H1 (cell line): ENCODE results near the gene PRKRIP1. TPM values are rescaled to one million over a fixed set of nuclear protein-coding genes. Genes with fewer than 3 reads are reported as not detected.

Source experiments
- CTCF ChIA-PET: fragments of 300-600 bp; sonication (Branson Sonifier 250); formaldehyde crosslinking; loops from one replicate; lab custom pipeline; 2021; ENCODE audit not compliant: partially characterized antibody; lab: Charles Lee
- POLR2A ChIA-PET: fragments of 300-600 bp; sonication (Branson Sonifier 250); formaldehyde crosslinking; loops from one replicate; lab custom pipeline; 2021; ENCODE audit warnings: inconsistent platforms; ENCODE audit not compliant: partially characterized antibody; lab: Charles Lee
- DNase-seq, 2 experiments: peaks; one replicate each; pipeline versions ENCODE4 v3.0.0 to v3.0.0-alpha.2; 2010 to 2022; ENCODE audit warnings: low spot score in 2 of 2, low read depth in 1 of 2, mixed read lengths in 1 of 2
- FAIRE-seq: peaks from 2 replicates; lab custom pipeline; 2011; peaks lifted over from hg19 to GRCh38; lab: Jason Lieb, UNC
- H2AFZ ChIP-seq: 2 replicates; pipeline ENCODE4 v1.8.1; 2012; ENCODE audit warnings: low read length, inconsistent platforms
- H2AK5ac ChIP-seq: 2 replicates; pipeline ENCODE4 v1.6.1; 2013; ENCODE audit warnings: low read depth, low read length
- H2BK120ac ChIP-seq: replicated peaks from 2 replicates; pipeline ENCODE3; 2013; ENCODE audit warnings: low read depth, low read length, inconsistent platforms
- H2BK12ac ChIP-seq: 2 replicates; pipeline ENCODE4 v1.6.1; 2013; ENCODE audit warnings: low read depth, low read length
- H2BK15ac ChIP-seq: 2 replicates; pipeline ENCODE4 v1.6.1; 2013; ENCODE audit warnings: low read length
- H2BK20ac ChIP-seq: 2 replicates; pipeline ENCODE4 v1.6.1; 2013; ENCODE audit warnings: low read length
- H2BK5ac ChIP-seq: 2 replicates; pipeline ENCODE4 v1.6.1; 2013; ENCODE audit warnings: low read depth, low read length
- H3K14ac ChIP-seq: 2 replicates; pipeline ENCODE4 v1.6.1; 2013; ENCODE audit warnings: inconsistent platforms; ENCODE audit not compliant: insufficient read length
- H3K18ac ChIP-seq: 2 replicates; pipeline ENCODE4 v1.6.1; 2013; ENCODE audit warnings: low read length; ENCODE audit errors: extremely low read depth
- H3K23ac ChIP-seq: 2 replicates; pipeline ENCODE4 v1.6.1; 2013; ENCODE audit warnings: inconsistent platforms; ENCODE audit not compliant: insufficient read length
- H3K23me2 ChIP-seq: 2 replicates; pipeline ENCODE4 v1.6.1; 2013; ENCODE audit warnings: low read depth, low read length
- H3K27ac ChIP-seq: 2 replicates; pipeline ENCODE4 v1.6.1; 2011; ENCODE audit warnings: low read depth, low read length, inconsistent platforms
- H3K27me3 ChIP-seq, 4 experiments: replicated peaks in 1 of 4; 1 replicate in 1 of 4; 2 replicates in 3 of 4; pipeline versions ENCODE4 v1.6.1 to v1.8.1; 2011 to 2013; ENCODE audit warnings: low read length in 3 of 4, mild to moderate bottlenecking in 3 of 4, inconsistent platforms in 2 of 4, mixed read lengths in 2 of 4, moderate library complexity in 1 of 4; ENCODE audit not compliant: control insufficient read depth in 3 of 4, insufficient read depth in 3 of 4; ENCODE audit errors: extremely low read depth in 1 of 4
- H3K36me3 ChIP-seq, 4 experiments: 2 replicates each; pipeline versions ENCODE4 v1.6.1 to v1.8.1; 2011 to 2013; ENCODE audit warnings: mild to moderate bottlenecking in 4 of 4, low read length in 3 of 4, moderate library complexity in 2 of 4, control low read depth in 1 of 4, inconsistent platforms in 1 of 4; ENCODE audit not compliant: insufficient read depth in 4 of 4, control insufficient read depth in 2 of 4
- H3K4ac ChIP-seq: replicated peaks from 2 replicates; pipeline ENCODE3; 2013; ENCODE audit warnings: low read length, low read depth, mixed read lengths, inconsistent platforms; ENCODE audit not compliant: insufficient read length
- H3K4me1 ChIP-seq, 4 experiments: replicated peaks in 1 of 4; 1 replicate in 1 of 4; 2 replicates in 3 of 4; pipeline versions ENCODE4 v1.6.1 to v1.8.1; 2011 to 2013; ENCODE audit warnings: low read length in 3 of 4, inconsistent platforms in 2 of 4, mixed read lengths in 1 of 4; ENCODE audit not compliant: insufficient read depth in 4 of 4, control insufficient read depth in 3 of 4
- H3K4me2 ChIP-seq, 2 experiments: 2 replicates each; pipeline versions ENCODE4 v1.6.1 to v1.8.1; 2011 to 2013; ENCODE audit warnings: low read depth in 2 of 2, low read length in 2 of 2, control low read depth in 1 of 2, inconsistent platforms in 1 of 2, mild to moderate bottlenecking in 1 of 2; ENCODE audit not compliant: insufficient read depth in 1 of 2
- H3K4me3 ChIP-seq, 4 experiments: fragments of 200-600, 300-600 bp in 1 of 4; sonication (generic), shearing (Covaris generic), sonication (Bioruptor Twin) in 1 of 4; 2 replicates each; pipeline versions ENCODE4 v1.5.1 to v1.8.1; 2011 to 2016; ENCODE audit warnings: low read length in 4 of 4, low read depth in 3 of 4, control low read depth in 2 of 4, inconsistent platforms in 2 of 4, mild to moderate bottlenecking in 2 of 4, mixed read lengths in 1 of 4, moderate library complexity in 1 of 4; ENCODE audit not compliant: insufficient read depth in 2 of 4; ENCODE audit errors: extremely low read depth in 1 of 4
- H3K56ac ChIP-seq: replicated peaks from 2 replicates; pipeline ENCODE3; 2013; ENCODE audit warnings: low read depth, mild to moderate bottlenecking, mixed read lengths, low read length, inconsistent platforms; ENCODE audit not compliant: insufficient read length
- H3K79me1 ChIP-seq: 2 replicates; pipeline ENCODE4 v1.6.1; 2013; ENCODE audit warnings: low read depth, low read length, control low read depth
- H3K79me2 ChIP-seq, 2 experiments: 2 replicates each; pipeline versions ENCODE4 v1.6.1 to v1.8.1; 2012 to 2013; ENCODE audit warnings: low read length in 2 of 2, mild to moderate bottlenecking in 2 of 2, inconsistent platforms in 1 of 2; ENCODE audit not compliant: insufficient read depth in 2 of 2, control insufficient read depth in 1 of 2
- H3K9ac ChIP-seq, 4 experiments: replicated peaks in 1 of 4; 1 replicate in 1 of 4; 2 replicates in 3 of 4; pipeline versions ENCODE4 v1.6.1 to v1.8.1; 2011 to 2013; ENCODE audit warnings: low read depth in 3 of 4, low read length in 3 of 4, control low read depth in 2 of 4, mild to moderate bottlenecking in 2 of 4, moderate library complexity in 2 of 4, inconsistent platforms in 1 of 4; ENCODE audit errors: extremely low read depth in 1 of 4
- H3K9me3 ChIP-seq, 2 experiments: 2 replicates each; pipeline versions ENCODE4 v1.6.1 to v1.8.1; 2012 to 2013; ENCODE audit warnings: mild to moderate bottlenecking in 2 of 2, moderate library complexity in 2 of 2, control low read depth in 1 of 2, inconsistent platforms in 1 of 2, low read depth in 1 of 2, low read length in 1 of 2, mixed read lengths in 1 of 2; ENCODE audit not compliant: insufficient read depth in 2 of 2
- H4K20me1 ChIP-seq, 2 experiments: replicated peaks in 1 of 2; 2 replicates each; pipeline versions ENCODE3 to v1.8.1; 2011 to 2013; ENCODE audit warnings: inconsistent platforms in 2 of 2, low read length in 2 of 2, mild to moderate bottlenecking in 1 of 2; ENCODE audit not compliant: insufficient read depth in 2 of 2, control insufficient read depth in 1 of 2
- H4K5ac ChIP-seq: 2 replicates; pipeline ENCODE4 v1.6.1; 2013; ENCODE audit warnings: low read length, low read depth, mixed read lengths, inconsistent platforms; ENCODE audit not compliant: insufficient read length
- H4K8ac ChIP-seq: 2 replicates; pipeline ENCODE4 v1.8.0; 2013; ENCODE audit warnings: mild to moderate bottlenecking, moderate library complexity, low read length, inconsistent platforms; ENCODE audit not compliant: insufficient read depth; ENCODE audit errors: extremely low read depth
- H4K91ac ChIP-seq: replicated peaks from 2 replicates; pipeline ENCODE3; 2013; ENCODE audit warnings: low read length, mixed read lengths, inconsistent platforms; ENCODE audit not compliant: insufficient read length
- ASH2L ChIP-seq: fragments of 200-600, 300-600 bp; sonication (generic); IDR thresholded peaks from one replicate; pipeline ENCODE4 v1.7.1; 2017; ENCODE audit warnings: low read length
- BACH1 ChIP-seq: IDR thresholded peaks from 2 replicates; pipeline ENCODE4 v1.6.1; 2012; ENCODE audit warnings: low read length, improper control_type of control experiment
- CEBPB ChIP-seq: IDR thresholded peaks from 2 replicates; pipeline ENCODE4 v1.6.1; 2012; ENCODE audit warnings: low read depth, low read length
- KDM5A ChIP-seq: fragments of 200-600 bp; IDR thresholded peaks from 2 replicates; pipeline ENCODE4 v1.7.1; 2012; ENCODE audit warnings: mild to moderate bottlenecking, low read length, inconsistent platforms, mixed read lengths
- POU5F1 ChIP-seq: IDR thresholded peaks from 2 replicates; pipeline ENCODE4 v1.6.1; 2011; ENCODE audit warnings: low read depth, mild to moderate bottlenecking, low read length, moderate library complexity
- SP1 ChIP-seq: IDR thresholded peaks from 2 replicates; pipeline ENCODE4 v1.6.1; 2011; ENCODE audit warnings: low read depth, low read length
- TAF1 ChIP-seq: IDR thresholded peaks from 2 replicates; pipeline ENCODE4 v1.6.1; 2011; ENCODE audit warnings: mild to moderate bottlenecking, low read depth, low read length
- WGBS, 2 experiments: shearing (Covaris generic) in 1 of 2; methylation state at CpG; one replicate each; pipeline versions ENCODE4 v1.1.6 to v1.1.7; 2013 to 2015; ENCODE audit warnings: low lambda C conversion rate in 2 of 2, mixed read lengths in 2 of 2, inconsistent platforms in 1 of 2, low coverage in 1 of 2, missing lambda C conversion rate in 1 of 2; ENCODE audit not compliant: insufficient replicate concordance in 2 of 2, insufficient coverage in 1 of 2, insufficient read length in 1 of 2; ENCODE audit errors: extremely low coverage in 1 of 2, missing lambda C conversion rate in 1 of 2; 5-methylcytosine and 5-hydroxymethylcytosine counted together
- long read RNA-seq, 2 experiments: library from RNA in 1 of 2; library from capped mRNA in 1 of 2; stranded (forward); transcript quantifications; one replicate each; pipeline ENCODE4 v2.0.0, GENCODE V29; 2021; ENCODE audit warnings: inconsistent platforms in 1 of 2
- polyA minus RNA-seq, 3 experiments: library from RNA; depleted of rRNA, polyadenylated mRNA; stranded (reverse); fragments of >200 nt; gene quantifications; 1 replicate in 2 of 3; 2 replicates in 1 of 3; pipeline ENCODE4 v1.2.3, GENCODE V29; 2011
- polyA plus RNA-seq, 7 experiments: library from polyadenylated mRNA; depleted of rRNA in 3 of 7; stranded (reverse) in 5 of 7; unstranded in 2 of 7; fragments of >200 nt in 5 of 7; fragments of 200-250 nt in 2 of 7; gene quantifications; 1 replicate in 5 of 7; 2 replicates in 1 of 7; 4 replicates in 1 of 7; pipeline versions ENCODE4 v1.2.1 to v1.2.3, GENCODE V29; 2011 to 2013; ENCODE audit warnings: missing spikeins in 2 of 7, mixed read lengths in 2 of 7
- total RNA-seq: library from RNA; stranded (reverse); fragmentation: NEBNext Ultra II Directional; extraction: Animal tissue kit (Norgen Biotek cat#: 25700); gene quantifications from 2 replicates; pipeline ENCODE4 v1.2.1, GENCODE V29; 2021

The PRKRIP1 gene, protein sequence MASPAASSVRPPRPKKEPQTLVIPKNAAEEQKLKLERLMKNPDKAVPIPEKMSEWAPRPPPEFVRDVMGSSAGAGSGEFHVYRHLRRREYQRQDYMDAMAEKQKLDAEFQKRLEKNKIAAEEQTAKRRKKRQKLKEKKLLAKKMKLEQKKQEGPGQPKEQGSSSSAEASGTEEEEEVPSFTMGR
- total RNA-seq = 22.0 and 25.0 TPM in 2 replicates
- 11.1 and 16.8 TPM in 2 replicates for polyA plus RNA-seq (2011; rRNA removed)
- polyA plus RNA-seq (2011; cell fraction: cytosol; rRNA removed) = 26.1 TPM
- polyA plus RNA-seq (2011; cell fraction: nucleus; rRNA removed) = 32.9 TPM
- polyA plus RNA-seq (2012, experiment 1 of 2) = 22.7 to 26.5 TPM (median 25.2 TPM) in 4 replicates
- 11.2 TPM for polyA plus RNA-seq (2012, experiment 2 of 2)
- 20.9 TPM for polyA plus RNA-seq (2013, experiment 1 of 2)
- polyA plus RNA-seq (2013, experiment 2 of 2) = 19.3 TPM
- polyA minus RNA-seq (2011; rRNA and poly(A)+ RNA removed) = 4.1 and 5.3 TPM in 2 replicates
- 14.2 TPM for polyA minus RNA-seq (2011; cell fraction: cytosol; rRNA and poly(A)+ RNA removed)
- 13.0 TPM for polyA minus RNA-seq (2011; cell fraction: nucleus; rRNA and poly(A)+ RNA removed)
- long read RNA-seq, experiment 1, partial matches to known transcripts = 0 of 11 reads
- long read RNA-seq, experiment 1, other reads (novel, unspliced or antisense) = 6 of 11 reads
- long read RNA-seq, experiment 2, transcript PRKRIP1-201 (6 exons, 2,159 nt) = major isoform, 18 of 30 reads
- long read RNA-seq, experiment 2, partial matches to known transcripts = 3 of 30 reads
- long read RNA-seq, experiment 2, other reads (novel, unspliced or antisense) = 9 of 30 reads

DNA sequence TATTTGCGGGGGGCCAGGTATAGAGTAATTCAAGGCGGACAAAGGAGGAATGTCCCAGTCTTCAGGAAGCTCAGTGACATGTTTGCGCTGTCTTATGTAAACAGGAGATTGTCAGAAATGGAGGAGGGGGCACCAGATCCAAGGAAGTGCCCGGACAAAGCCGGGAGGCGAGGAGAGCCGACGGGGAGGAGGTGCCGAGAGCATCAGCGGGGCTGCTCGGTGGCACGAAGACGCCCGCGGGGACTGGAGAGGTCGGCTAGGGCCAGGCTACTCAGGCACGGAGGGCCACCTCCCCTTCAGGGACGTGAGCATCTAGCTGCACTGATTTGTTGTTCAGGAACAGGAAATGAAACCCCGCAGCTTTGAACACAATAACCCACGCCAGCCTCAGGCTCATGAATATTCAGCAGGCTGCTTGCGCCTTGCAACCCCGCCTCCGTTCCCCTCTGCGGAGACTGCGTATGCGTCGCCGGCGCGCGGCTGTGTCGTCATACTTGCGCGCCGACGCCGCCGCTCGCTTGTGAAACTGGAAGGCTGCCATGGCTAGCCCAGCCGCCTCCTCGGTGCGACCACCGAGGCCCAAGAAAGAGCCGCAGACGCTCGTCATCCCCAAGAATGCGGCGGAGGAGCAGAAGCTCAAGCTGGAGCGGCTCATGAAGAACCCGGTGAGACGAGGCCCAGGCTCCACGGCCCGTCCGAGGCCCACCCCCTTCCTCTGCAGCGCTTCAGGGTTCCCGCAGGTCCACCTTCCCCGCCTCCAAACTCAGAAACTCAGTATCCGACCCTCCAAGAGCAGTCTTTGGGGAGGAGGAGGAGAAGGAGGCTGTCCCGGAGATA lies at the start of gene PRKRIP1:
PRKRIP1 (plus strand) TSS at position 491 of the 837 bp plus-strand sequence; CDS start at position 540, 49 bp downstream.
- Histone ChIP-seq H4K91ac (peak within 1 kb of the TSS; percentile 4), H3K56ac (peak within 1 kb of the TSS; percentile 9), H3K9ac (peak within 1 kb of the TSS; percentile 71 to 92 (median 87)), H3K4ac (no peak within 1 kb of the TSS), H2AFZ (peak within 1 kb of the TSS; percentile 28), H2BK120ac (no peak within 1 kb of the TSS), H3K18ac (peak within 1 kb of the TSS; percentile 53), H2BK20ac (no peak within 1 kb of the TSS), H3K79me2 (peaks cover 3 to 11% of the 10 kb centered on the region in 2 experiments; a peak in 2 of 4 replicates), H3K27ac (peak within 1 kb of the TSS; percentile 93), H2BK5ac (peak within 1 kb of the TSS; percentile 89), H2BK12ac (peak within 1 kb of the TSS; percentile 82), H4K20me1 (peaks cover 0 to 1% of the 10 kb centered on the region in 2 experiments), H4K8ac (peak within 1 kb of the TSS; percentile 98), H3K9me3 (no peaks in the 10 kb centered on the region), H3K4me3 (peak within 1 kb of the TSS; percentile 69 to 94 (median 88)), H2AK5ac (peak within 1 kb of the TSS; percentile 75; the same call in 1 of the 2 replicates), H3K36me3 (peaks cover 2 to 16% (median 11%) of the 10 kb centered on the region in 4 experiments; a peak in 6 of 8 replicates), H3K4me1 (peaks cover 0 to 6% (median 2%) of the 10 kb centered on the region in 4 experiments; a peak in 2 of 7 replicates), H3K27me3 (no peaks in the 10 kb centered on the region), H2BK15ac (no peak within 1 kb of the TSS), H3K79me1 (no peaks in the 10 kb centered on the region), H3K14ac (no peak within 1 kb of the TSS), H3K4me2 (peak within 1 kb of the TSS; percentile 88 to 96), H3K23ac (no peak within 1 kb of the TSS), H3K23me2 (peaks cover 11% of the 10 kb centered on the region), H4K5ac (peak within 1 kb of the TSS; percentile 79)
- 0% methylated on average over 49 of the region's 59 CpGs; no CpG with 5 or more reads in 1 of the 2 experiments for WGBS, 2 experiments
- CTCF ChIA-PET = interaction anchor here (0.6 to 11.4 kb wide), 9 partner anchors 9 to 116 kb away, joined by 3 to 118 read pairs (median 5); no protein-coding TSS in a partner anchor
- FAIRE-seq (peak; percentile 52), DNase-seq (peak; percentile 90 to 93)
- POLR2A ChIA-PET = interaction anchor here (0.6 to 4.0 kb wide), 37 partner anchors 8 to 741 kb away, joined by 3 to 21 read pairs (median 4); no protein-coding TSS in a partner anchor
- TF ChIP-seq BACH1 = 0 out of 2 replicates have a peak, but pooled peaks have one; percentile 24
- TF ChIP-seq KDM5A = peak; percentile 89
- 0 out of 2 replicates have a peak, but pooled peaks have one; percentile 5 for TF ChIP-seq SP1
- TF ChIP-seq POU5F1 = no peak
- TF ChIP-seq ASH2L = peak; percentile 91
- peak; percentile 70; the same call in 1 of the 2 replicates for TF ChIP-seq CEBPB
- TF ChIP-seq TAF1 = peak; percentile 93
